IPS-NIHi7 (cell line): Measurements from ENCODE around the gene PDE1C.

Source experiments
- DNase-seq: peaks from one replicate; pipeline ENCODE4 v3.0.0; 2012; ENCODE audit warnings: mixed read lengths; ENCODE audit errors: extremely low spot score

PDE1C gene

DNA sequence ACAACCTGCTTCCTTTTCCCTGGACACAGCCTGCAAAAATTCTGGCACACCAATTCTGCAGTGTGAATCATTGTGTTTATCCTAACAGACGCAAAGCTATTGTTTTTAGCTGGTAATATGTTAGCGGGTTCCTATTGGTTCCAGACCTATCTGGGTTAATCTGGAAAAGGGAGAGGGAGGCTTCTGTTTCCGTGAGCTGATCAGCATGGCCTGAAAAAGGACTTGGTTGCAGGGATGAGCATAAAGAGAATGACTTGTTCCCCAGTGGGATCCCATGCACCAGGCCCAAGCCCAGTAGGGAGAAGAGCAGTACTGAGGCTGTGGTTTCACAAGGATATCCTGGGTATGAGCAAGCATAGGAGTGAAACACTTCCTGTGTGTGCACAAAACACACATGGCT, 78.4 kb downstream of the PDE1C start:
- DNase-seq = no peak

DNA sequence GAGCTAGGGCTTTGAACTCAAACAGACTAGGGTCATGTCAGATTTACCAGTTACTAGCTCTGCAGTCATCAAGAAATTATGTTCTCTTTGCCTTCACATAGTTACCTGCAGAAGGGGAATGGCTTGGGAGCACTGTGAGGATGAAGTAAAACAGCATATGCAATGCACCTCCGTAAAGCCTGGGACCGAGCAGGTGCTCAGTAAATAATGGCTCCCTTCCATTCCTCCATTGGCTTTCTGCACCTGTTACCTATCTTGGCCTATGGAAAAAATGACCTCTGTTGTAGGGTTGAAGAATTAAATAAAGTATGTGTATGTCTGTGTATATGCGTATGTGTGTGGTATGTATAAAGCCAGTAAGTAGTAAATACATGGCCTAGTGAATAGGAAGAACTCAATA, 78.8 kb downstream of the PDE1C start:
- no peak for DNase-seq

DNA sequence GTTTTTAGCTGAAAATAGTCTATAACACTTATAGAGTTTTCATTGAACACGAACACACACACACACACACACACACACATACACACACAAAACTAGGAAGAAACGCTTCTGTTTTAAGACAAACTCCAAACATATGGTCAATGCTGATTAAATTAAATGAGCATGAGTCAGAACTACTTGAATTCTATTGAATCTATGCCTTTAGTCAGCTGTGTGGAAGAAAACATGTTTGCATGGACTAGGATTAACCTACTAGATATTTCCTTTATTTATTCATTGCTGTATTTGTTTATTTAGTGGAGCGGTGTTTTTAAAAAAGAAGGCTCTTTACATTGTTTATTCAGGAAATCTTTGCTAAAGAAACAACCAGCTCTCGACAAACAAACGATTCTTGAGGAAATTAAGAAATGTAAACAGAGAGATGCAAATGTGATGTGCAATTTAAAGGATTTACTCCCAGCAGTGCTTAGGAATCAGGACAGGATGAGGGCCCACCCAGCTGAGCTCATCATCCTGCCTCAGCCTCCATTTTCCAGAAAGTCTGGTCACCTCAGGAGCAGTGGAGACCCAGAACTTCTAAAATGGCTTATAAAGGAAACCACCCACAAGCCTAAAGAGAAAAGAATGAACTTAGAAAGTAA, 83.2 kb downstream of the PDE1C start:
- no peak for DNase-seq

DNA sequence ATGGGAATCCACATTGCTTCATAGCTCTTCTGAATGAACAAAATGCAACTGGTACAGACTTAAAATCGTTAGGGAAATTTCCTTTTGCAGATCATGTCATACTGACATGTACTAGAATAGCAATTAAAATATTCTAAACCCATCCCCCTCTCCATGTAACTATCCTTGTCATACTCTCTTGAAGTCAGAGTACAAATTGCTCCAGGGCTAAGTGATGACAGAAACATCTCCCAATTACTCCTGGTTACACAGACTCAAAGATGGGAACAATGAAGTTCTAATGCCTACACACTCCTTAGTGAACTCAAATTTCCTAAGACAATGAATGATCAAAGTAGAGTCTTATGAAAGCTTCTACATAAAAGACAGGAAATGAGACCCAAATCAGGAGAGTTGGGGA, 87.2 kb downstream of the PDE1C start:
- no peak for DNase-seq

DNA sequence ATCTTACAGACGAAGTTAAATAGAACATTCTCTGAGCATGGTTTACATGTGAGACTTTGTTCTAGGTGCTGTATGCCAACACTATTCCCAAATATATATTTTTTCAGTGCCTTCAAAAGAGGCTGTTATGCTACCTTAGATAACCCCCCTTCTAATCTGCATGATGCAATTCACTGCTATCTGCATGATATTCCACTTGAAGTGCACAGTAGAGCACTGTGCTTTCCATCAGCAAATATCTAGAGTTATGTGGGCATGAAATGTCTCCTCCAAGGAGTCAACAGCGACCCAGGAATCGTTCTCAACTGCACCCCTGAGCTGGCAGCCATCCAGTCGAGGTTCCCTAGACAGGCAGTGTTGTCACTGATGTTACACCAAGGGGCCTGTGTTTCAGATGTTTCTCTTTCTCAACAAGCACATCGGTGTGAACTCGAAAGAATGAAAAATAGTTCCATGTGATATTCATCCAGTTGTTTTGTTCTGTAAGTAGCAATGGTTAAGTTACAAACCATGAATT, 88.3 kb downstream of the PDE1C start:
- DNase-seq = no peak

DNA sequence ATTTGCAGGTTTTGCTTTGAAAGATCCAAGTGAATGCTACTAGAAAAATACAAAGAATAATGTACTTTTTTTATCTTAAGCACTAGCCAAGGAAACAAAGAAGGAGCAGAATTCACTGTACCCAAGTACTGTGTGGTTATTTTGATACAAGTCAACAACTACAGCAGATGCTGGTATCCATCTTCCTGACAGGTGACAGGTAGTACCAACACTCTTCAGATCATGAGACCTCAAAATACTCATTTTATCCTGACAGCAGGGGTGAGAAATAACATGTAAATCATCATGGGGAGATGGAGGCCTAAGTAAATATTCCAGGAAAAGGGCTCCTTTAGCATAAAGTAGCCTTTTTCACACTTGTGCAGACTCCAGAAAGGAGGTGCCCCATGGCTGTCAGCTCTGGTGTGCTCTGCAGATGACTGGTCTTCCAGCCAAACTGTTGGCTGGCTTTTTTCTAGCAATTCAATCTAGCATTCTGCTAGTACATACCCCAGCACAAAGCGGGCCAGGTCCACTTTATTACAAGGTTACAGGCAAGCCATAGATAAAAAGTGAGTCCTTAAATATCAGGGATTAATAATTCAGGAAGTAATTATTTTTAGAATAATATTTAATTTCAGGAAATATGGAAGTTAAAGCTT, 90.4 kb downstream of the PDE1C start:
- no peak for DNase-seq

DNA sequence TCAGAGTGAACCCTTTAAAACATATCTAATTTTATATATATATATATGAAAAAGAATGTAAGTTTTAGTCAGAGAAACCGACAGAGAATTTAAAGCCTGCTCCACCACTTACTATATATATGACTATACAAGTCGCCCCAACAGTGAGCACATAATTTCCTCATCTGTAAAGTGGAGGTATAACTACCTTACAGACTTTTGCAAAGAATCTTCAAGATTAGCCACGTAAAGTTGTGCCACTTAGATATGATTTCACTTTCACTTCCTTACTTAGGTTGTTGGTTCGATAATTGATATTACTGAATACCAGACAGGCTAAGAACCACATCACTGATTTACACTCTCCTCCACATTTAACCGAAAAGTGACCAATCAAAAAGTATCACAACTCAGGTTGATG, 94.7 kb downstream of the PDE1C start:
- no peak for DNase-seq

DNA sequence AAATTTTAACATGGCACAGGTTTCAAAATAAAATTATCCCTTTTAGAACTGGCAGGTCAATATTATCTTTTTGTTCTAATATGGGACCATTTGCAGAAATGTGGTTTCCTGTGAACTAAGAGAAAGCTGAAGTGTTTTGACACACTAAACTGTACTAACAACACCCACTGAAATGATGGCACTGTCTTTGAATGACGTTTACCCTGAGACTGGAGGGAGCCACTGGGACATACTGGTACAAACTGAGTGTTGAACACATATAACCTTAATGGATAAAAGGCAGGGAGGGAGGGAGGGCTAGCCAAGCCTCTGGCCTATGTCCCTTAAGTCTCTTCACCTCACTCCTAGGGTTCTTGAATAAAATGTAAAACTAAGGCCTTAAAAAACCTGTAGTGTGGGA, 95.9 kb downstream of the PDE1C start:
- DNase-seq = no peak

DNA sequence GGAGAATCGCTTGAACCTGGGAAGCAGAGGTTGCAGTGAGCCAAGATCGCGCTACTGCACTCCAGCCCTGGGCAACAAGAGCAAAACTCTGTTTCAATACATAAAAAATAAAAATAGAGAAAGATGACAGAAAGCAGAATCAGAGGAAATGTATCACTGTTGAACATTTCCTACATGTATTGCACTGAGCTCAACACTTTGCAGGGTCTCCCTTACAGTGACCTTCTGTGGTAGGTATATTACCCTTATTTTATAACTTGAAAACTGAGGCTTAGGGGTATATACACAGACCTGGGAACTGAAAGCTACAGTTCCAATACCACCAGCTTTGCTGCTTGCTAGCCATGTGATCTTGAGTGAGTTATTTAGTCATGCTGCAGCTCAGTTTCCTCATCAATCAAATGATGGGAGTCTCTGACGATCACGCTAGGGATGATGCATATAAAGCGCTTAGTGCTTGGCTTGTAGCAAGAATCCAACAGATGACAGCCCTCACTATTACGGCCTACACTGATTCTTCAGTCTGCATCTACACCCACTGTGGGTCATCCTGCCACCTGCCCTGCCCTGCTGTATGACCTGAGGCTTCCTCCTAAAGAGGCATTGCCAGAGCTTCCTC, 99.0 kb downstream of the PDE1C start:
- DNase-seq = no peak

DNA sequence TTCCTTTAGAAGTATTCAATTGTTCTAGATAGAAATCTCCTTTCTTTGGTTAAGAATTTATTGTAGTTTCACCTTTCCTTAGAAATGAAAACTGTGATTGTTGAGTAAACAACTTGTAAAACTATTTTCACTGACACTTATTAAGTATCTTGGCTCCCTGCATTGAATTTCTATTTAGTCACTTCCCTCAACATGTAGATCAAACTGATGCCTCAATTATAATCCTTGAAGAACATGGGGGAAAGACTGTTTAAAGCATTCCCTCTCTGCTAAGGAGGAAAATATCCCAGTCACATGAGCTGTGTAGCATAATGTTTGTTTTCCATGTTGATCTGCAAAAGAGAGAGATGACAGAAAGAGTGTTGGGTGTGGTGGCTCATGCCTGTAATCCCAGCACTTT, 99.7 kb downstream of the PDE1C start:
- DNase-seq = no peak

DNA sequence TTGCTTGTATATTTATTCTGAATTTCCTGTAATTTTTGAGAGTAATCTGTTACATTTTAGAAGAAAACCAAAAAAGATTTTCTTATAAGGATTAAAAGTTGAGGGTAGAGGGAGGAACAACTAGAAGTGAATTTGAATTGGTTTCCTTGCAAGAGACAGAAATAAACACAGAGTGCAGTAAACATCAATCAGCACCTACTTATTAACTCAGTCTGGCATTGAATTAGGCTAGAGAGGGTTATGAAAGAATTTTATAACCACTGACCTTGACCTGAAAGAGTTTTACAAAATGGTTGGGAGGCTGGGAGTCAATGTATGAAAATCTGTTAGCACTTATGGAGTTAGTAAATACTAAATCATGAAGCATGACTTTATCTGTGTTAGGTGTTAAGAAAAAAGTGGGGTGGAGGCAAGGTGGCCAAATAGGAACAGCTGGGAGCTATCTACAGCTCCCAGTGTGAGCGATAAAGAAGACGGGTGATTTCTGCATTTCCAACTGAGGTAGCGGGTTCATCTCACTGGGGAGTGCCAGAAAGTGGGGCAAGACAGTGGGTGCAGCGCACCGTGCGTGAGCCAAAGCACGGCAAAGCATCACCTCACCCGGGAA, 106.5 kb downstream of the PDE1C start:
- DNase-seq = no peak

DNA sequence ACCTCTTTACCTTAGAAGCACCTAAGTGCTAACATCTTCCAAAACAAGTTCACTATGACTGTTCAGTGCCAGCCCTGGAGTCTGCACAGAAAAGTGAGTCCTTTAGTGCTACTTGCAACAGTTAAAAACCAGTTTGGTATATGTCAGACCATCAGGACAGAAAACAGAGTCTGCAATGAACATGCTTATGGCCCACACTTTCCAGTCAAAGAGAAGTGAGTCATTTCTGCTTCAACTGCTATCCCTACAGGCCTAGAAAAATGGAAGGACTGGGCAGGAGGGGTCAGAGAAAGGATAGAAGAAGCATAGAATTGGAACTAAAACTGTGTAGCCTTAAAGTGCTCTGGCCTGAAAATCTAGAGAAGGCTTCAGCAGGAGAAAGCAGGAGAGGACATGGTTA, 108.0 kb downstream of the PDE1C start:
- DNase-seq = no peak

DNA sequence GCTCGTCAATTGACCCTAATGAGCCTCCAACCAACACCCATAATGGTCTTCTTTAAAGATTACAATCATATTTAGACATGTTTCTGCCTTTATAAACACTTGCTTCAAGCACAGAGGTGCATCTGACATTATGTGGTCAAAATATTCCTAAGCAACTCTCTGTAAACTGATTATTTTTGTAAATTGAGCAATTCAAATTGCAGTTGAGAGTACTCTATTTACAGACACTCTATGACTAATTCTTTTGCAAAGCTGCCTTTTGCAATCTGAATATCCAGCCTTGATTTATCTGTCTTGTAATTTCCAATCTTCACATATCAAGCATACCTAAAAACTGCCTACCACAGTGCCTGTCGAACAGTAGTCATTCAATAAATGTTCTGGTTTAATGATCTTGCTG, 112.0 kb downstream of the PDE1C start:
- no peak for DNase-seq

DNA sequence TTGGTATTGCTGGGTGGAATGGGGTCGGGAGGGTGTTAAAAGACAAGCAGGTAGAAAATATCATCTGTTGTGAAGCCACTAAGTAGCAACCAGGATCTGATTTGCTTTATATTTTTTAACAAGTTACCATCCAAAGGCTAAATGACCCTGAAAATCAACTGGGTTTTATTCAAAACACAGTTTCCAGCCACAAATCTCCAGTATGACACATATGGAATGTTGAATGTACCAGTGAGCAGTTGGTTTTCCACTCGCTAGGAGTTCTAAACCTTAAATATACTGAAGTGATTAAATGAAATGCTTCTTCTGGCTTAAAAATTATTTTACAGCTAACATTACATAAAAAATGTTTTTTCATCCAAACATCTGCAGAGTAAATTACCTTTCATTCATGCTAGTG, 112.5 kb downstream of the PDE1C start:
- DNase-seq = no peak

DNA sequence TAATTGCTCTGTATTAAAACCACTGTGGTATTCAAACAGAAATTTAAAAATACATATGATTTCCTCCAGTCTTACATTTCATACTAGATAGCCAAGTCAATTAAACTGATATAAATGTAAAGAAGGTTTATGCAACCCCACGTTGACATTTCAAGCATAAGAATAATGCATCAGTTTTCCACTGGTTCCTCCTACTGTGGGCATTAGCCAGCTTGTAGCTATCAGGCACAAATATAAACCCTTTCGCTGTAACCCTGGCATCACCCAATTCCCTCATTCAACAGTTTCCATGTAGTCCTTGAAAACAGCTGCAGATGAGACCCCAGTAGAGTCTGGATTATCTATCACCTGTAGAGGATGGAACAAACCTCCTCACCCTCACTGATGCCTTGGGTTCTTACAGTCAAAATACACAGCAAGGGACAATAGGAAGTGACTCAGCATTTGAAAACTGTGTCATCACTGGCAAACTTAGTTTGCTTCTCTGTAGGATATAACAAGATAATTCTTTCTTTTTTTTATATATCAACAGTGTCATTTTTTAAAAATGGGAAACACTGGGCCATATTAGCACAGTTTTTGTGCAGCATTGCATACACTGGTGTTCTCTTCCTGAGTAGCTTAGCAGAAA, 113.0 kb downstream of the PDE1C start:
- DNase-seq = no peak

DNA sequence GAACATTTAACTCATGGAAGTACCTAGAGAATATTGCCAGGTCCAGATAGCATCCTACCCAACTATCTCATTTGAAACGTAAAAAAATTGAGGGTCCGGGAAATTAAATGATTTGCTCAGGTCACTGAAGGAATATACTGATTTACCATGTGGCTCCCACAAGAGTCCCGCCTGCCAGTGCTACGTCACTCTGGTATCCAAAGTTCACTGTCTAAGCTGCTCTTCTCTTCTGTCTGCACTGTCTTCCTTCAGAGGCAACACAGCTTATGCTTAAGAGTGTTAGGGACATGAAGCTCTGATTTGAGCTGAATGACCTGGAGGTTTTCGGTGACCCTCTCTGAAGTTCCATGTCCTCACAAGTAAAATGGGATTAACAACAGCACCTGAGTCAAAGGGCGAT, 114.6 kb downstream of the PDE1C start:
- DNase-seq = no peak

DNA sequence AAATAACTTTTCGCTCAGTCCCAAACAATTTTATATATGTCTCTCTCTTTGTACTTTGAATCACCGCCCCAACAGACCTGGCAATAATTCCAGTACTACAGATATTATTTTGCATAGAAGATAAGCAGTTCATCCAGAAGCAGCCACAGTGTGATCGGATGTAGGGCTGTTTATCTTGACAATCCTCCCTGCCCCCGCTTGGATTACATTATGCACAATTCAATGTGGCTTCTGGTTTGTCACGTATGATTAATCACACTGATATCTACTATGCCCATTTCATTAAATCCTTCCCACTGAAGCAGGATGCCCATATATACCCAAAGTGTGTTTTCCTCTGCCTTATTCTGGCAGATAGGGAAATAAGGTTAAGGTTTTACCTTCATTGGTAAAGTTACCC, 115.2 kb downstream of the PDE1C start:
- no peak for DNase-seq

DNA sequence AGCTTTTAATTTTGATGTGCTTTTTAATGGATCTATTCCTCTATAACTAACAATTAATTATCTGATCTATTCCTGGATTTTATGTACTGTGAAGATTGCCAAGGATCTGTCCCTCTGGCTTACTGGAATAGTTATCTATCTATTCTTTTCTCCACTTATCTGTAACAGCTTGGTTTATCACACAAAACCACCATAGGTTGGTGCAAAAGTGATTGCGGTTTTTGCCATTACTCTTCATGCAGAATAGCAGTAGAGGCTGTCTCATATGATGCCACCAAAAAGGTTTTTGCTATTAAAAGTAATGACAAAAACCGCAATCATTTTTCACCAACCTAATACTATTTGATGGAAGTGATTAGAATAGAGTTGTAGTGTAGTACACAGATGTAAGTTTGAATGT, 115.7 kb downstream of the PDE1C start:
- no peak for DNase-seq

DNA sequence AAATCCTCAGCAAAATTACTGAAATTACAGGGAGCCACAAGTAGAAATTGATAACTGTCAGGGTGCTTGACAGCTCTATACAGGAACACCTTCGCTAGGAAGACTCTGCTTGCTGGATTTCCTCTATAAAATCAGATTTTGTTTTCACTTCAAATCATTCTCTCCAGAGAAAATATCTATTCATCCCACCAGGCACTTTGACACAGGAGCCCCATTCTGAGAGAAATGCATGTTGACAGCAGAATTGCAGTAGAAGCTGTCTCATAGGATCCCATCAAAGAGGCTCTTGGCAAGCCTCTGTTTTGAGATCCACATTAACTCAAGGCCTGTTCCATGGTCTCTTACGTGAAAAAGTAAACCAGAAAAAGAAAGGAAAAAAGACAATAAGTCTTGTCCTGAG, 116.8 kb downstream of the PDE1C start:
- DNase-seq = no peak

DNA sequence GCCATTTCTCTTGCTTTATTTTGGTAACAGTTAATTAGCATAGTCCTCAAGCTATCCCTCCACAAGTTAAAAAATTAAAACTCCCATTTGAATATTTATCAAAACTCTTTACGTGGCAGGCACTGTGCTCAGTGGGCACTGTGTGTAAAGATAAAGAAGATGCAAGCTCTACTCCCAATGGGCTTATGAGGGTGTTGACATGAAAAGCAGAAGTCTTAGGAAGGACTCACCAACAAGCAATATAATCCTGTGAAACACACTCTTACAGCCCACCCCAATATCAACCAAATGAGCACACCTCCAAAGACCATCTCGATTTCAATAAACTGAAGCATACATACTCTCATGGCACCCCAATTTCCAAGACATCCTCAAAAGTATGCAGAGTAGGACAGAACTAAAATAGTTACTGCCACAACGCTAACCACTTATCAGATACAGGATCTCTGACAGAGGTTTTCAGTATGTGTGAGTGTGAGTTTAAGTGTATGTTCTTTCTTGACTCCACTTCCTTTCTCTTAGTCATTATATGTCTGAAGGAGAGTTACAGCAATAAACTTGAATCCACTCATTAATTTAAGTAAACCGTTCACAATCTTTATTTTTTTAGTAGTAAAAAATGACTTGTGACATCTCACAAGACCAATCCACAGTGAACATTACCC, 120.0 kb downstream of the PDE1C start:
- DNase-seq = no peak

DNA sequence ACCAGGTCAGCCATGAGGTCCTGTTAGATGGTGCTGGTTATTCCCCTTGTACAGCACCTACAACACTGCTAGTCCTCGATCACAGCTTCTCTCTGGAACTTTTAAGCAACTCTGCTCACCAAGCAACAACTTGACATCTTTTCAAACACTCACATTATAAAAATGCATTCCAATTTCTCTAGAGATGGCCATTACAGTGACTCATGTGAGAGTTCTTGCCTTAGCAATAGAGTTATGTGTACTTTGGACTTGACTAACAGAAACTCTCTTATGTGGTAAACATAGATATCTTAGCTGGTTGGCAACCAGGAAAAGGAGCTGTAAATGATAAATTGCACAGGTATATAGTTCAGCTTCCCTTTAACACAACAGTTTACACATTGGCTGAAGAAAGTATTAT, 122.2 kb downstream of the PDE1C start:
- no peak for DNase-seq

DNA sequence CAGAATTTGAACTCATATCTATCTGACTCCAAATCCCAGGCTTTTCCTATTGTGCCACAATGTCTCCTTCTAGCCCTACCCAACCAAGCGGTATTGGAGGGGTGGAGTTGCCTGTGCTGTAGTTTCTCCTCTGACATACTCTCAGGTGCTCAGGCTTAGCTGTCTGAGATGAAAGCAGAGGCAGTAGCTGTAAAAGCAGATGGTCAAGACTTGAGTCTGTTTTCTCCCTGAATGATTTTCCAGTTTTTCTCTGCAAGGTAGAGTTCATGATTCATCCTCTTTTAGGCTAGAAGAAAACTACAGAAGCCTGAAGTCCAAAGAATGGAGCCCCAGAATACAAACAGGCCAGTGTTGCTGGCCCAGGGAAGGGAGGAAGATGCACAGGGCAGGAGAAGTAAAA, 130.0 kb downstream of the PDE1C start:
- no peak for DNase-seq
